ENCODE data around the gene CMSS1. TPM values are rescaled to one million over a fixed set of nuclear protein-coding genes. Genes with fewer than 3 reads are reported as not detected.

Gene CMSS1
- total and polyA plus RNA-seq, 2 of the 13 experiments (the other 11 are each of a cell fraction or from before 2014, with no cell fraction given): 6.4 to 48.7 TPM

DNA sequence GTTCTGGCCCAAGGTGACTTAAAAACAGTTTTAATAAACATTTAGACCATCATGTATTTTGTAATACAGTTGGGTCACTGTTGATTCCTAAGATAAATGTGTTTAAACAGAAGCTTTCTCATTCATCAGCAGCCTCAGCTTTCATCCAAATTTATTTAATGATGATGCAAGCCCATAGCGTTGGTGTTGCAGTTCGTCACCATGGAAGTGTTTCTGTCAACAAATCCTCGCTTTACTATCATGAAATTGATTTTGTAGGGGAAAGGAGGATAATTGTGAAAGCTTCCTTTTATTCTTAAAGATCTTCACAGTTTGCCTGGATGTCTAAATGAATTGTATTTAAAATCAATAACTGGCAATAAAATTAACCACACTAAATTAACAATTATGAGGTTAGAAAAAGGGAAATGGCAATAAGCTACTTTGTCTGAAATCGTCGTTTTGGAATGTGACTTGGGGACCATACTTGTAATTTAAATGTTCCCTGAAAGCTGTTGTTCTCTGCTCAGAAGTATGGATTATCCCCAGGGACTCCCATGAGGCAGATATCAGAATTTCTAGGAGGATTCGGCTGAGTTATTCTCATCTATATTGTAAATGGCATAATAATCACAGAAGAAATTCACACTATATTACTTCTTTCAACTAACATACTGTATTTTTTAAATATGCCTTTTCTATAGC, 29.0 kb downstream of the CMSS1 start:
- Histone ChIP-seq H3K4me1 (ENCODE audit: insufficient read depth, low read length) (peaks cover 37% of the 10 kb centered on the region), H3K4me2 (ENCODE audit: low read depth, low read length) (no peak overlapping the region), H2AFZ (ENCODE audit: low read length) (no peak overlapping the region), H3K36me3 (replicated peaks in 1 of 2; ENCODE audit: control insufficient read depth in 1 of 2, insufficient read depth in 2 of 2, low read length in 2 of 2) (peaks cover 14 to 23% of the 10 kb centered on the region in 2 experiments), H3K79me2 (ENCODE audit: insufficient read depth, low read length) (peaks cover 15% of the 10 kb centered on the region), H3K9ac (ENCODE audit: insufficient read depth, low read depth, low read length) (no peak overlapping the region), H3K27me3 (ENCODE audit: control insufficient read depth in 1 of 2, insufficient read depth in 2 of 2, low read length in 2 of 2) (no peaks in the 10 kb centered on the region), H3K27ac (ENCODE audit: extremely low read length, insufficient read depth, low read length) (peak overlapping the region; percentile 62), H3K4me3 (replicated peaks in 1 of 3; ENCODE audit: insufficient read depth in 1 of 3, low read depth in 2 of 3, low read length in 3 of 3) (no peak overlapping the region), H3K9me3 (ENCODE audit: low read length) (no peaks in the 10 kb centered on the region), H4K20me1 (ENCODE audit: insufficient read depth, low read length) (peaks cover 19% of the 10 kb centered on the region)
- POLR2A ChIA-PET: interaction anchor here (0.8 to 1.0 kb wide), 2 partner anchors 13 to 414 kb away, joined by 3 to 4 read pairs; partner anchors contain the start of gene TBC1D23
- intact Hi-C loops (cut with micrococcal nuclease; ENCODE audit: unreplicated experiment): no loop called here
- BruUV-seq (replicated peaks): no TSS peak
- CTCF ChIA-PET (ENCODE audit: low intra/inter-chr PET ratio, low total read pairs): no interaction called here
- in situ Hi-C loops (cut with HindIII; ENCODE audit: extremely low pct_ligation_motif_present, low pct_unique_long_range_greater_than_20kb): loop anchor here (25.0 kb wide), 1 partner anchor 741 kb away; no protein-coding TSS in a partner anchor
- FAIRE-seq: no peak
- DNase-seq (ENCODE audit: low spot score): peak; percentile 46
- no peak for ATAC-seq
- 60% methylated on average over 6 of the region's 6 CpGs for WGBS (ENCODE audit: low lambda C conversion rate)
- TF ChIP-seq, protein P1, sequence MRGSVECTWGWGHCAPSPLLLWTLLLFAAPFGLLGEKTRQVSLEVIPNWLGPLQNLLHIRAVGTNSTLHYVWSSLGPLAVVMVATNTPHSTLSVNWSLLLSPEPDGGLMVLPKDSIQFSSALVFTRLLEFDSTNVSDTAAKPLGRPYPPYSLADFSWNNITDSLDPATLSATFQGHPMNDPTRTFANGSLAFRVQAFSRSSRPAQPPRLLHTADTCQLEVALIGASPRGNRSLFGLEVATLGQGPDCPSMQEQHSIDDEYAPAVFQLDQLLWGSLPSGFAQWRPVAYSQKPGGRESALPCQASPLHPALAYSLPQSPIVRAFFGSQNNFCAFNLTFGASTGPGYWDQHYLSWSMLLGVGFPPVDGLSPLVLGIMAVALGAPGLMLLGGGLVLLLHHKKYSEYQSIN (CRISPR knock-in tag; IDR thresholded peaks at IDR 0.05; ENCODE audit: borderline replicate concordance): no peak
- TF ChIP-seq PAWR (CRISPR knock-in tag; IDR thresholded peaks at IDR 0.05; ENCODE audit: borderline replicate concordance) (no peak), GATAD2A (CRISPR knock-in tag; IDR thresholded peaks at IDR 0.05) (peak; percentile 60; the same call in 1 of the 2 replicates), KAT8 (CRISPR knock-in tag; IDR thresholded peaks at IDR 0.05) (0 out of 2 replicates have a peak, but pooled peaks have one; percentile 9), FOXA1 (IDR thresholded peaks at IDR 0.05) (no peak), FOXA1 (CRISPR knock-in tag; IDR thresholded peaks at IDR 0.05) (no peak), ZNF160 (CRISPR knock-in tag; IDR thresholded peaks at IDR 0.05) (no peak), ZFYVE20 (CRISPR knock-in tag; IDR thresholded peaks at IDR 0.05; ENCODE audit: borderline replicate concordance, low read depth) (no peak), NFYC (CRISPR knock-in tag; IDR thresholded peaks at IDR 0.05) (no peak), ZBTB21 (CRISPR knock-in tag; IDR thresholded peaks at IDR 0.05) (no peak), ASH2L (IDR thresholded peaks at IDR 0.05; ENCODE audit: insufficient read length, low read depth, low read length) (no peak), GATA4 (IDR thresholded peaks at IDR 0.05; ENCODE audit: borderline replicate concordance, low read depth) (no peak), NFE2 (CRISPR knock-in tag; IDR thresholded peaks at IDR 0.05) (no peak), SSRP1 (CRISPR knock-in tag; IDR thresholded peaks at IDR 0.05) (no peak; the same call in 1 of the 2 replicates), ZBTB1 (CRISPR knock-in tag; IDR thresholded peaks at IDR 0.05; ENCODE audit: borderline replicate concordance) (no peak), ZNF350 (CRISPR knock-in tag; IDR thresholded peaks at IDR 0.05; ENCODE audit: borderline replicate concordance, low read depth) (no peak), ZFP37 (CRISPR knock-in tag; IDR thresholded peaks at IDR 0.05; ENCODE audit: borderline replicate concordance) (no peak), ZNF660 (CRISPR knock-in tag; IDR thresholded peaks at IDR 0.05; ENCODE audit: borderline replicate concordance, low read depth) (no peak)
- TF ChIP-seq, protein P2, sequence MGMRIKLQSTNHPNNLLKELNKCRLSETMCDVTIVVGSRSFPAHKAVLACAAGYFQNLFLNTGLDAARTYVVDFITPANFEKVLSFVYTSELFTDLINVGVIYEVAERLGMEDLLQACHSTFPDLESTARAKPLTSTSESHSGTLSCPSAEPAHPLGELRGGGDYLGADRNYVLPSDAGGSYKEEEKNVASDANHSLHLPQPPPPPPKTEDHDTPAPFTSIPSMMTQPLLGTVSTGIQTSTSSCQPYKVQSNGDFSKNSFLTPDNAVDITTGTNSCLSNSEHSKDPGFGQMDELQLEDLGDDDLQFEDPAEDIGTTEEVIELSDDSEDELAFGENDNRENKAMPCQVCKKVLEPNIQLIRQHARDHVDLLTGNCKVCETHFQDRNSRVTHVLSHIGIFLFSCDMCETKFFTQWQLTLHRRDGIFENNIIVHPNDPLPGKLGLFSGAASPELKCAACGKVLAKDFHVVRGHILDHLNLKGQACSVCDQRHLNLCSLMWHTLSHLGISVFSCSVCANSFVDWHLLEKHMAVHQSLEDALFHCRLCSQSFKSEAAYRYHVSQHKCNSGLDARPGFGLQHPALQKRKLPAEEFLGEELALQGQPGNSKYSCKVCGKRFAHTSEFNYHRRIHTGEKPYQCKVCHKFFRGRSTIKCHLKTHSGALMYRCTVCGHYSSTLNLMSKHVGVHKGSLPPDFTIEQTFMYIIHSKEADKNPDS (CRISPR knock-in tag; IDR thresholded peaks at IDR 0.05): no peak
- TF ChIP-seq, protein P3, sequence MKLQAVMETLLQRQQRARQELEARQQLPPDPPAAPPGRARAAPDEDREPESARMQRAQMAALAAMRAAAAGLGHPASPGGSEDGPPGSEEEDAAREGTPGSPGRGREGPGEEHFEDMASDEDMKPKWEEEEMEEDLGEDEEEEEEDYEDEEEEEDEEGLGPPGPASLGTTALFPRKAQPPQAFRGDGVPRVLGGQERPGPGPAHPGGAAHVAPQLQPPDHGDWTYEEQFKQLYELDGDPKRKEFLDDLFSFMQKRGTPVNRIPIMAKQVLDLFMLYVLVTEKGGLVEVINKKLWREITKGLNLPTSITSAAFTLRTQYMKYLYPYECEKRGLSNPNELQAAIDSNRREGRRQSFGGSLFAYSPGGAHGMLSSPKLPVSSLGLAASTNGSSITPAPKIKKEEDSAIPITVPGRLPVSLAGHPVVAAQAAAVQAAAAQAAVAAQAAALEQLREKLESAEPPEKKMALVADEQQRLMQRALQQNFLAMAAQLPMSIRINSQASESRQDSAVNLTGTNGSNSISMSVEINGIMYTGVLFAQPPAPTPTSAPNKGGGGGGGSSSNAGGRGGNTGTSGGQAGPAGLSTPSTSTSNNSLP (IDR thresholded peaks at IDR 0.05; ENCODE audit: low read depth, low read length): peak; percentile 87
- TF ChIP-seq, protein P4, sequence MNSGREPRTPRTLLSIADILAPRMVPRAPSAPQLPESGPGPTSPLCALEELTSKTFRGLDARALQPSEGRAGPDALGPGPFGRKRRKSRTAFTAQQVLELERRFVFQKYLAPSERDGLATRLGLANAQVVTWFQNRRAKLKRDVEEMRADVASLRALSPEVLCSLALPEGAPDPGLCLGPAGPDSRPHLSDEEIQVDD (CRISPR knock-in tag; IDR thresholded peaks at IDR 0.05; ENCODE audit: borderline replicate concordance): no peak

Data from HepG2 (cell line).